BJ (cell line): Measurements from ENCODE around the gene TMEM98. TPM values are rescaled to one million over a fixed set of nuclear protein-coding genes. Genes with fewer than 3 reads are reported as not detected.

Experiments
- CTCF ChIA-PET: fragments of 350-600 bp; formaldehyde crosslinking; extraction: SDS; loops from one replicate; lab custom pipeline; 2021; ENCODE audit warnings: antibody characterized with exemption, inconsistent platforms; lab: Yijun Ruan, JAX
- POLR2A ChIA-PET: fragments of 300-600 bp; sonication (Branson Sonifier 250); formaldehyde crosslinking; extraction: SDS; loops from one replicate; lab custom pipeline; 2021; ENCODE audit warnings: antibody characterized with exemption; lab: Charles Lee
- DNase-seq: peaks from one replicate; pipeline ENCODE4 v3.0.0-alpha.2; 2011; ENCODE audit warnings: low read depth
- H3K27me3 ChIP-seq: 2 replicates; pipeline ENCODE4 v1.6.0; 2011; ENCODE audit warnings: low read length; ENCODE audit not compliant: control insufficient read depth, insufficient read depth
- H3K36me3 ChIP-seq: 2 replicates; pipeline ENCODE4 v1.5.1; 2011; ENCODE audit warnings: low read length; ENCODE audit not compliant: control insufficient read depth, insufficient read depth
- H3K4me3 ChIP-seq: 2 replicates; pipeline ENCODE4 v1.5.1; 2011; ENCODE audit warnings: low read depth, mild to moderate bottlenecking, control low read depth, low read length
- polyA plus RNA-seq: library from polyadenylated mRNA; depleted of rRNA; stranded (reverse); fragments of >200 nt; gene quantifications from 2 replicates; pipeline ENCODE4 v1.2.3, GENCODE V29; 2011
- TF ChIP-seq, protein P1 (sequence below): IDR thresholded peaks from 2 replicates; pipeline ENCODE4 v1.5.1; 2011; ENCODE audit warnings: low read depth, mild to moderate bottlenecking, control low read depth, inconsistent platforms, low read length, moderate library complexity; ENCODE audit not compliant: insufficient read depth

TMEM98 gene
- polyA plus RNA-seq, 1 experiment, result 331 TPM

DNA sequence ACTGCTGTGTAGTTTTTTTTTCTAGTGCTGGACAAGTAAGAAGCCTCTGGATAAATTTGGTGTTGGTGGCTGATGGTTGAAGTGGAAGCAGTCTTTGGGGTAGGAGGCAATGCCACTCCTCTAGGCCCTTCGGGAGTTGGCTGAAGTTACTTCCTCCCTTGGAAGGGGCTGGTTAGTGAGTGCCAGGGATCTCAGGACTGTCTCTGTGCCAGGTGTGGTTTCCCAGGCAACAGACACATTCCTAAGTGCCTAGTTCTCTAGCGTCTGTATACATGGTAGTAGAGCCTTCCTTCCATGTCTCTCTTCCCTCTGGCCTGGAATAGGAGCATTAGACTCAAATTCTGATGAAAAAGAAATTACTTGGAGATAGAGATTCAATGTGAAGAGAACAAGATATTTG lies 15.3 kb downstream of the TMEM98 start:
- ChIA-PET CTCF (interaction anchor here (0.6 to 2.9 kb wide), 7 partner anchors 16 to 160 kb away, joined by 3 to 16 read pairs (median 4); no protein-coding TSS in a partner anchor), POLR2A (interaction anchor here (0.8 to 0.9 kb wide), 2 partner anchors 27 to 31 kb away, joined by 3 read pairs; no protein-coding TSS in a partner anchor)
- DNase-seq, result no peak
- no peak overlapping the region for H3K4me3 ChIP-seq
- H3K36me3 ChIP-seq, result peaks cover 8% of the 10 kb centered on the region
- TF ChIP-seq, protein P1, sequence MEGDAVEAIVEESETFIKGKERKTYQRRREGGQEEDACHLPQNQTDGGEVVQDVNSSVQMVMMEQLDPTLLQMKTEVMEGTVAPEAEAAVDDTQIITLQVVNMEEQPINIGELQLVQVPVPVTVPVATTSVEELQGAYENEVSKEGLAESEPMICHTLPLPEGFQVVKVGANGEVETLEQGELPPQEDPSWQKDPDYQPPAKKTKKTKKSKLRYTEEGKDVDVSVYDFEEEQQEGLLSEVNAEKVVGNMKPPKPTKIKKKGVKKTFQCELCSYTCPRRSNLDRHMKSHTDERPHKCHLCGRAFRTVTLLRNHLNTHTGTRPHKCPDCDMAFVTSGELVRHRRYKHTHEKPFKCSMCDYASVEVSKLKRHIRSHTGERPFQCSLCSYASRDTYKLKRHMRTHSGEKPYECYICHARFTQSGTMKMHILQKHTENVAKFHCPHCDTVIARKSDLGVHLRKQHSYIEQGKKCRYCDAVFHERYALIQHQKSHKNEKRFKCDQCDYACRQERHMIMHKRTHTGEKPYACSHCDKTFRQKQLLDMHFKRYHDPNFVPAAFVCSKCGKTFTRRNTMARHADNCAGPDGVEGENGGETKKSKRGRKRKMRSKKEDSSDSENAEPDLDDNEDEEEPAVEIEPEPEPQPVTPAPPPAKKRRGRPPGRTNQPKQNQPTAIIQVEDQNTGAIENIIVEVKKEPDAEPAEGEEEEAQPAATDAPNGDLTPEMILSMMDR, result no peak
- H3K27me3 ChIP-seq, result no peaks in the 10 kb centered on the region

DNA sequence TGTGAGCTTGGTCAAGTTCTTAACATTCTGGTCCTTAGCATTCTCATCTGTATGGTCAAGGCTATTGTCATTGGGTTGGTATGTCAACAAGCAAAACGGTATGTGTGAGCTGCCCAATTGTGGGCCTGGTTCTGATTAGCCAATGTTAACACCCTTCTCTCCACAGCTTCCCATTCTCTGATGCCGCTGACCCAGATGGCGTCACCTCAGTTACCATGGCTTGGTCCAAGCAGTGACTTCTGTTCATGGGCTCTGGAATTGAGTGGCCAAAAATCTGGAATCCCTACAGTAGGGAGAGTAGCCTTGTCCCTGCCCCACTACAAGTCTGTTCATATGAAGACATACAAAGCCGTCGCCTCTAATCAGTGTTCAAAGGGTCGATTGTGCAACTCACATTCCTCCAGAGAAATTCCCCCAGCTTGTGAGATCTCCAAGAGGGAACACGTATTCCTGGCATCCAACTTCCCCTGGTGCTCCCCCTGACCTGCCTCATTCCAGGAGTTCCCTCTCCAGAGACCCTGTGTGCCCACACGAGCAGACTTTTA lies 15.8 kb downstream of the TMEM98 start:
- peak; percentile 86 for DNase-seq
- Histone ChIP-seq H3K4me3 (no peak overlapping the region), H3K27me3 (no peaks in the 10 kb centered on the region), H3K36me3 (peaks cover 8% of the 10 kb centered on the region)
- CTCF ChIA-PET, result interaction anchor here (0.6 to 2.9 kb wide), 9 partner anchors 10 to 154 kb away, joined by 3 to 16 read pairs (median 4); no protein-coding TSS in a partner anchor
- TF ChIP-seq, protein P1, result no peak
- POLR2A ChIA-PET, result interaction anchor here (0.5 to 0.9 kb wide), 3 partner anchors 26 to 69 kb away, joined by 3 to 5 read pairs (median 3); no protein-coding TSS in a partner anchor

DNA sequence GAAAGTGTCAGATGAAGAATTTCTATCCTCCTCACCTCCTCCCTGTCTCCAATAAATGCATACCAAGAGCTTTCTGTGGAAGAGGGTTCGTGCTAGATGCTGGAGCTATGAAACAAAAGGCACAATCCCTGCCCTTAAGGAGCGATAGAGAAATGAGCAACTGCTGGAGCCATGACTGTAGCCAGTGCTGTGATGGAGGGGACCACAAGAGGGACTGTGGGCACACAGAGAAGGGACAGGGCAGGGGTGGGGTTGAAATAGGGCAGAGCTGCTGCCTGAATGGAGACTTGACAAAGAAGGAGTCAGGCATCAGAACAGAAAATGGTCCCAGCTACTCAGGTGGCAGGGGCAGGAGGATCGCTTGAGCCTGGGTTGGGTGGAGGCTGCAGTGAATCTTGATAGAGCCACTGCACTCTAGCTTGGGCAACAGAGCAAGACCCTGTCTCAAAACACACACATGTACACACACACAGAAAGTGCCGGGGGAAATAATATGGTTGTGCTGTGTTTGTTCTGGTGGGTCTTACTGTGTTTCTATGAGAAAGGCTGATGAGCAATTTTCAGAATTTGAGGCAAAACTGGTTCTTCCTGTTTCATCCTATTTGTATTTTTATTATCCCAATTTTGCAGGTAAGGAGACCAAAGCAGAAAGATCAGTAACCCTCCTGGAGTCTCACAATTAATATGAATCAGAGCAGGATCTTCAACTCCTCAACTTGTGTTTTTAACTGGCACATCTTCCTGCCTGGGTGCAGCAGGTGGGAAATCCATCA lies 16.5 kb downstream of the TMEM98 start:
- TF ChIP-seq, protein P1, result 0 out of 2 replicates have a peak, but pooled peaks have one; percentile 14
- ChIA-PET POLR2A (interaction anchor here (0.5 to 0.9 kb wide), 3 partner anchors 26 to 68 kb away, joined by 3 to 5 read pairs (median 3); no protein-coding TSS in a partner anchor), CTCF (interaction anchor here (0.8 to 2.9 kb wide), 8 partner anchors 9 to 155 kb away, joined by 3 to 16 read pairs (median 4); no protein-coding TSS in a partner anchor)
- DNase-seq, result no peak
- peaks cover 8% of the 10 kb centered on the region for H3K36me3 ChIP-seq
- no peaks in the 10 kb centered on the region for H3K27me3 ChIP-seq
- no peak overlapping the region for H3K4me3 ChIP-seq

DNA sequence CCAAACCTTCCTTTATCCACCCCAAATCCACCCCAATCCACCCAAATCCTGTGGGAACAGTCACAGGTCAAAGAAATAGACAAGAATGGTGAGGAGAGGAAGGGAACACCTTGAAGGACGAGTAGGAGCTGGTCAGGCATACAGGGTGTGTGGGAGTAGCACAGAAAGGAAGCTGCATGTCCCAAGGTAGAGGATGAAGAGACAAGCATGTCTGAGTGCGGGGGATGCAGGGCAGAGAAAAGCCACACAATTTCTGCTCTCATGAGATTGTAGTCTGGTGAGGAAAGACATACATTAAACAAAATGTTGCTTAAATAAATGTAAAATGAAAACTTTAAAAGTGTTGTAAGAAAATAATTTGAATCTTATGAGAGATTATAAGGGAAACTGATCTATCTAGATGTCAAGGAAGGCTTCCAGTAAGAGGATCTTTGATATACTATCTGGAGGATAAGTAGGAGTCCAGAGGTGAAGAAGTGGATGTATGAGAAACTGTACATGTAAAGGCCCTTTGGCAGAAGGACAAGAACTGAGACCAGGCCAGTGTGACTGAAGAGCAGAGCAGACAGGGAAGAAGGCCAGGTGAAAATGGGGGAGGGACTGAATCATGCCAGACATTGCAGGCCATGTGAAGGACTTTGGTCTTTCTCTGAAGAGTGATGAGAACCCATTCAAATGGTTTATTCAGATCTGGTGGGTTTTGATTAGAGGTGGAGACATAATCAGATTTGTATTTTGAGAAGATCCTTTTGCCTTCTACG lies 18.6 kb downstream of the TMEM98 start:
- DNase-seq, result no peak
- Histone ChIP-seq H3K4me3 (no peak overlapping the region), H3K36me3 (peaks cover 3% of the 10 kb centered on the region; the same call in 1 of the 2 replicates), H3K27me3 (no peaks in the 10 kb centered on the region)
- TF ChIP-seq, protein P1, result no peak
- ChIA-PET CTCF (interaction anchor here (0.7 to 3.2 kb wide), 5 partner anchors 9 to 52 kb away, joined by 3 to 10 read pairs (median 3); no protein-coding TSS in a partner anchor), POLR2A (no interaction called here)
